ENCODE measurements around the gene ULK2.

ULK2 gene

DNA sequence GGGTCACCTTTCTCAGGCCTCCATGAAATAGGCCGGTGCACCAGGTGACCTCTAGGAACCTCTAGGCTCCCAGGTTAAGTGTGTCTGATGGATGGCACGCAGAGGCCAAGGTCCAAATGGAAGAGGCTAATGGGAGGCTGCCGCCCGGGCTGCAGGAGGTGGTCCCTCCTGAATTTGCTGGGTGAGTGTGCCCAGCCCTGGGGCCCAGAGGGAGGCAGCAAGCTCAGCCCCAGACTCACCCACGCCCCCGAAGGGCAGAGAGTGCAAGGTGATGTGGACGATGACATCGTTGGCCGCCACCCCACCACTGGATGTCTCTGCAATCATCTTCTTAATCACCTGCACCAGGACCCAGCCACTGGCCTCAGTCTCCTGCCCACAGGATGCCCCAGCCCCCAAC lies 129.0 kb downstream of the ULK2 start:
- Histone ChIP-seq H3K79me2 (ENCODE audit: low read length) (no peaks in the 10 kb centered on the region), H3K27ac (ENCODE audit: low read length) (no peak overlapping the region), H3K36me3 (replicated peaks; ENCODE audit: low read depth, low read length) (no peaks in the 10 kb centered on the region), H3K9me3 (ENCODE audit: insufficient read depth, low read length) (no peaks in the 10 kb centered on the region), H3K4me1 (ENCODE audit: low read length) (no peaks in the 10 kb centered on the region), H3K4me2 (ENCODE audit: low read length) (no peak overlapping the region), H3K9ac (ENCODE audit: low read length) (no peak overlapping the region), H3K4me3 (ENCODE audit: low read length) (no peak overlapping the region), H2AFZ (ENCODE audit: low read depth, low read length) (no peak overlapping the region), H4K20me1 (ENCODE audit: insufficient read depth, low read length) (no peaks in the 10 kb centered on the region), H3K27me3 (ENCODE audit: low read depth, low read length) (no peaks in the 10 kb centered on the region)
- no peak for TF ChIP-seq EZH2phosphoT487 (IDR thresholded peaks at IDR 0.05; ENCODE audit: low read depth)
- TF ChIP-seq, protein P1, sequence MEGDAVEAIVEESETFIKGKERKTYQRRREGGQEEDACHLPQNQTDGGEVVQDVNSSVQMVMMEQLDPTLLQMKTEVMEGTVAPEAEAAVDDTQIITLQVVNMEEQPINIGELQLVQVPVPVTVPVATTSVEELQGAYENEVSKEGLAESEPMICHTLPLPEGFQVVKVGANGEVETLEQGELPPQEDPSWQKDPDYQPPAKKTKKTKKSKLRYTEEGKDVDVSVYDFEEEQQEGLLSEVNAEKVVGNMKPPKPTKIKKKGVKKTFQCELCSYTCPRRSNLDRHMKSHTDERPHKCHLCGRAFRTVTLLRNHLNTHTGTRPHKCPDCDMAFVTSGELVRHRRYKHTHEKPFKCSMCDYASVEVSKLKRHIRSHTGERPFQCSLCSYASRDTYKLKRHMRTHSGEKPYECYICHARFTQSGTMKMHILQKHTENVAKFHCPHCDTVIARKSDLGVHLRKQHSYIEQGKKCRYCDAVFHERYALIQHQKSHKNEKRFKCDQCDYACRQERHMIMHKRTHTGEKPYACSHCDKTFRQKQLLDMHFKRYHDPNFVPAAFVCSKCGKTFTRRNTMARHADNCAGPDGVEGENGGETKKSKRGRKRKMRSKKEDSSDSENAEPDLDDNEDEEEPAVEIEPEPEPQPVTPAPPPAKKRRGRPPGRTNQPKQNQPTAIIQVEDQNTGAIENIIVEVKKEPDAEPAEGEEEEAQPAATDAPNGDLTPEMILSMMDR (IDR thresholded peaks at IDR 0.05; ENCODE audit: low read depth, low read length), result no peak

DNA sequence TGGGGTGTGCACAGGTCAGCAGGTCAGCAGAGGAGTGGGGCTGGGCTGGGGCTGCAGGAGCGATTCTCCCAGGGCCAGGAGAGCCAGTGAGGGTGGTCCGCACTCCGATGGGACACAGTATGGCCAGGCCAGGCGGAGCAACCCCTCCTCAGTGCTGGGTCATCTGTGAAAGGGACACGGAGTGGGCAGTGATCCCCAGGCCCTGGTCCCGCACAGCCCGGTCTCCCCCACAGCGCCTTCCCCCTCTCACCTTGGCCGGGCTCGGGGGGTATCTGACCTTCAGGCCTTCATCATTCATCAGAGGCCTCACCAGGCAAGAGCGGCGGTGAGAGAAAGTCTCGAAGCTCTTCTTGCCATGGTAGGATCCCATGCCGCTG lies 129.7 kb downstream of the ULK2 start:
- no peak for TF ChIP-seq EZH2phosphoT487 (IDR thresholded peaks at IDR 0.05; ENCODE audit: low read depth)
- H3K4me3 ChIP-seq (ENCODE audit: low read length), result no peak overlapping the region
- no peak overlapping the region for H3K4me2 ChIP-seq (ENCODE audit: low read length)
- H3K79me2 ChIP-seq (ENCODE audit: low read length), result no peaks in the 10 kb centered on the region
- H3K27ac ChIP-seq (ENCODE audit: low read length), result no peak overlapping the region
- no peaks in the 10 kb centered on the region for H3K9me3 ChIP-seq (ENCODE audit: insufficient read depth, low read length)
- H2AFZ ChIP-seq (ENCODE audit: low read depth, low read length), result no peak overlapping the region
- H3K27me3 ChIP-seq (ENCODE audit: low read depth, low read length), result no peaks in the 10 kb centered on the region
- H3K9ac ChIP-seq (ENCODE audit: low read length), result no peak overlapping the region
- H4K20me1 ChIP-seq (ENCODE audit: insufficient read depth, low read length), result no peaks in the 10 kb centered on the region
- H3K4me1 ChIP-seq (ENCODE audit: low read length), result no peaks in the 10 kb centered on the region
- no peaks in the 10 kb centered on the region for H3K36me3 ChIP-seq (replicated peaks; ENCODE audit: low read depth, low read length)

DNA sequence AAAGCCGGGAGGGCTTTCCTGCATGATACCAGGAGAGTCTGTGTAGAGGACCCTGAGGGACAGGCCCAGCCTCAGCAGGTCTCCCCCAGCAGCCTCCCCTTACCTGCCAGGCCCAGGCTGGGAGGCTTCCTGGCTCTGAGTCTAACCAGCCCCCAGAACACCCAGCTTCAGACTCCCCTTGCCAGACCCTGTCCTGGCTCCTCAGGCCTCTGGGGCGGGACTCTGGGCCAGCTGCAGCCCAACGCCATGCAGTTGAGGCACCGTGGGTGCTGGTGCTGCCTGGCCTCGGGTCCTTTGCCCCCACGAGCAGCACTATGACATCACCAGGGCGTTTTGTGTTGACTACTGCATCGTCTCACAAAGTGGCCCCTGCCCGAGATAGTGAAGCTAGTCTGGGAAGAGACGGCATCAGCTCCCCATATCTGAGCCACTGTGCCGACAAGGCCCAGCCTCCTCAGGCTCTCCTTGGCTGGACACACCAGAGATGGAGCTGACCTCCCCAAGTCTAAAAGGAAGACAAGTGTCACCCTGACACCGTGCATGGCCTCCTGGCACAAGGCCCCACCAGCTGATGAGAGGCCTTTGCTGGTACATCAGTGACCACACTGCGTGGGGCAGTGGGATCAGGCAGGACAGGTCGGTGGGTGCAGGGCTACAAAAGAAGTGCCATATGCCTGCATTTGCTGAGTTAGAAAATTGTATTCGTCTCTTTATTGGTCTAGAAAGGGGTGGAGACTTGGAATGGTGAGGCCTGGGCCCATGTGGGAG lies 130.2 kb downstream of the ULK2 start:
- Histone ChIP-seq H3K79me2 (ENCODE audit: low read length) (no peaks in the 10 kb centered on the region), H3K9ac (ENCODE audit: low read length) (no peak overlapping the region), H3K4me3 (ENCODE audit: low read length) (no peak overlapping the region), H3K36me3 (replicated peaks; ENCODE audit: low read depth, low read length) (no peaks in the 10 kb centered on the region), H3K4me1 (ENCODE audit: low read length) (no peaks in the 10 kb centered on the region), H2AFZ (ENCODE audit: low read depth, low read length) (no peak overlapping the region), H4K20me1 (ENCODE audit: insufficient read depth, low read length) (no peaks in the 10 kb centered on the region), H3K4me2 (ENCODE audit: low read length) (no peak overlapping the region), H3K27ac (ENCODE audit: low read length) (no peak overlapping the region), H3K27me3 (ENCODE audit: low read depth, low read length) (no peaks in the 10 kb centered on the region), H3K9me3 (ENCODE audit: insufficient read depth, low read length) (no peaks in the 10 kb centered on the region)
- TF ChIP-seq EZH2phosphoT487 (IDR thresholded peaks at IDR 0.05; ENCODE audit: low read depth), result no peak
- TF ChIP-seq, protein P1 (IDR thresholded peaks at IDR 0.05; ENCODE audit: low read depth, low read length), result no peak

DNA sequence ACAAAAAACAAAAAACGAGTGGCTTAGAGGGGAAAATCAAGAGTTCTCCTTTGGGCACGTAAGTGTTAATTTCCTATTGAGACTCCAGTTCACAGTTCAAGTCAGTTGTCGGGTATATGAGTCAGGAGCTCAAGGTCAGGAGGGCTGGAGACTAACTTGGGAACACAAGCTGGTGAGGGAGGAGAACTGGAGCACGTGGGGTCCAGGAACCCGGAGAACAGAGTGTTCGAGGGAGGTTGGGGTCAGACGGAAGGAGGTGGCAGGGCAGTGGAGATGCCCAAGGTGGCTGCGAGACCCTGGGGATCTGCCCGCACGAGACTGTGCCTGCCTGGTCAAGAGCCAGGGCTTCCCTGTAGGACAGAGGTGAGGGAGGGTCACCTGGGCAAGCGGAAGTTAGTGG lies 131.7 kb downstream of the ULK2 start:
- Histone ChIP-seq H3K36me3 (replicated peaks; ENCODE audit: low read depth, low read length) (no peaks in the 10 kb centered on the region), H3K4me3 (ENCODE audit: low read length) (no peak overlapping the region), H4K20me1 (ENCODE audit: insufficient read depth, low read length) (no peaks in the 10 kb centered on the region), H3K27ac (ENCODE audit: low read length) (no peak overlapping the region), H2AFZ (ENCODE audit: low read depth, low read length) (no peak overlapping the region), H3K9me3 (ENCODE audit: insufficient read depth, low read length) (no peaks in the 10 kb centered on the region), H3K4me2 (ENCODE audit: low read length) (no peak overlapping the region), H3K9ac (ENCODE audit: low read length) (no peak overlapping the region), H3K4me1 (ENCODE audit: low read length) (no peaks in the 10 kb centered on the region), H3K79me2 (ENCODE audit: low read length) (no peaks in the 10 kb centered on the region), H3K27me3 (ENCODE audit: low read depth, low read length) (no peaks in the 10 kb centered on the region)
- TF ChIP-seq EZH2phosphoT487 (IDR thresholded peaks at IDR 0.05; ENCODE audit: low read depth), result no peak
- TF ChIP-seq, protein P1 (IDR thresholded peaks at IDR 0.05; ENCODE audit: low read depth, low read length), result no peak

Data from OCI-LY3 (cell line).